ENCODE results near the gene DENND4C. TPM values are rescaled to one million over a fixed set of nuclear protein-coding genes. Genes with fewer than 3 reads are reported as not detected.
A peak's percentile ranks its signal among the peaks of the same experiment; 100 is the strongest.

The DENND4C gene
- total RNA-seq, 1 donor from 2014 or later: 31.4 TPM

- no peak for TF ChIP-seq CTCF (conservative IDR thresholded peaks at IDR 0.05; ENCODE audit: low read depth, low read length)
These were observed 142.1 kb downstream of the DENND4C start for GRCh38 chr9:19372567-19372966.

GRCh38 chr9:19373527-19373926, 143.0 kb downstream of the DENND4C start:
- H3K4me3 ChIP-seq (ENCODE audit: low read depth, low read length): no peak overlapping the region
- no peak for DNase-seq (ENCODE audit: low read depth)
- TF ChIP-seq CTCF (conservative IDR thresholded peaks at IDR 0.05; ENCODE audit: low read depth, low read length): no peak

More at GRCh38 chr9:19372567-19372966, 142.1 kb downstream of the DENND4C start:
- no peak for DNase-seq (ENCODE audit: low read depth)
- no peak overlapping the region for H3K4me3 ChIP-seq (ENCODE audit: low read depth, low read length)

GRCh38 chr9:19375538-19375937, 145.0 kb downstream of the DENND4C start:
- no peak for TF ChIP-seq CTCF (conservative IDR thresholded peaks at IDR 0.05; ENCODE audit: low read depth, low read length)
- no peak for DNase-seq (ENCODE audit: low read depth)

GRCh38 chr9:19376931-19377330, 146.4 kb downstream of the DENND4C start:
- no peak for TF ChIP-seq CTCF (conservative IDR thresholded peaks at IDR 0.05; ENCODE audit: low read depth, low read length)
- no peak for DNase-seq (ENCODE audit: low read depth)
- H3K4me3 ChIP-seq (ENCODE audit: low read depth, low read length): peak overlapping the region; percentile 83

More at GRCh38 chr9:19375538-19375937, 145.0 kb downstream of the DENND4C start:
- no peak overlapping the region for H3K4me3 ChIP-seq (ENCODE audit: low read depth, low read length)

GRCh38 chr9:19378164-19378563, 147.7 kb downstream of the DENND4C start:
- no peak for DNase-seq (ENCODE audit: low read depth)
- no peak for TF ChIP-seq CTCF (conservative IDR thresholded peaks at IDR 0.05; ENCODE audit: low read depth, low read length)
- peak overlapping the region; percentile 83 for H3K4me3 ChIP-seq (ENCODE audit: low read depth, low read length)

GRCh38 chr9:19378647-19379046, 148.2 kb downstream of the DENND4C start:
- no peak for TF ChIP-seq CTCF (conservative IDR thresholded peaks at IDR 0.05; ENCODE audit: low read depth, low read length)
- H3K4me3 ChIP-seq (ENCODE audit: low read depth, low read length): peak overlapping the region; percentile 83
- no peak for DNase-seq (ENCODE audit: low read depth)

- H3K4me3 ChIP-seq (ENCODE audit: low read depth, low read length): peak overlapping the region; percentile 83
- TF ChIP-seq CTCF (conservative IDR thresholded peaks at IDR 0.05; ENCODE audit: low read depth, low read length): no peak
- DNase-seq (ENCODE audit: low read depth): no peak
These were observed 148.8 kb downstream of the DENND4C start for GRCh38 chr9:19379283-19379682.

Measured in epithelial cell of proximal tubule (primary cell).